Nephron (organoid): ENCODE results near the gene TYROBP.
"Not testable (repeated sequence)": the region's sequence is repeated elsewhere in the genome, so short reads cannot be mapped to it uniquely, and the experiment has no call there.

Experiments used
- H3K27ac Mint-ChIP-seq, 3 experiments: 2 replicates each; pipeline ENCODE4 v1.8.0; 2020; ENCODE audit warnings: mixed read lengths in 3 of 3, mild to moderate bottlenecking in 2 of 3, moderate library complexity in 1 of 3
- H3K27me3 Mint-ChIP-seq: 2 replicates; pipeline ENCODE4 v1.8.0; 2021; ENCODE audit warnings: low read depth, mild to moderate bottlenecking, moderate library complexity, mixed read lengths
- H3K36me3 Mint-ChIP-seq: 2 replicates; pipeline ENCODE4 v1.8.0; 2020; ENCODE audit warnings: low read depth, mixed read lengths
- H3K4me1 Mint-ChIP-seq: 2 replicates; pipeline ENCODE4 v1.8.0; 2020; ENCODE audit warnings: mixed read lengths
- H3K4me3 Mint-ChIP-seq, 3 experiments: 2 replicates each; pipeline ENCODE4 v1.8.0; 2020; ENCODE audit warnings: mild to moderate bottlenecking in 3 of 3, mixed read lengths in 3 of 3, moderate library complexity in 2 of 3
- H3K9me3 Mint-ChIP-seq: 2 replicates; pipeline ENCODE4 v1.8.0; 2020; ENCODE audit warnings: mixed read lengths
- CTCF ChIP-seq, 3 experiments: fragments of 200-600 bp; sonication (generic); IDR thresholded peaks; one replicate each; pipeline ENCODE4 v1.5.0; 2021; ENCODE audit warnings: antibody characterized with exemption in 3 of 3; ENCODE audit not compliant: unreplicated experiment in 3 of 3

TYROBP gene

DNA sequence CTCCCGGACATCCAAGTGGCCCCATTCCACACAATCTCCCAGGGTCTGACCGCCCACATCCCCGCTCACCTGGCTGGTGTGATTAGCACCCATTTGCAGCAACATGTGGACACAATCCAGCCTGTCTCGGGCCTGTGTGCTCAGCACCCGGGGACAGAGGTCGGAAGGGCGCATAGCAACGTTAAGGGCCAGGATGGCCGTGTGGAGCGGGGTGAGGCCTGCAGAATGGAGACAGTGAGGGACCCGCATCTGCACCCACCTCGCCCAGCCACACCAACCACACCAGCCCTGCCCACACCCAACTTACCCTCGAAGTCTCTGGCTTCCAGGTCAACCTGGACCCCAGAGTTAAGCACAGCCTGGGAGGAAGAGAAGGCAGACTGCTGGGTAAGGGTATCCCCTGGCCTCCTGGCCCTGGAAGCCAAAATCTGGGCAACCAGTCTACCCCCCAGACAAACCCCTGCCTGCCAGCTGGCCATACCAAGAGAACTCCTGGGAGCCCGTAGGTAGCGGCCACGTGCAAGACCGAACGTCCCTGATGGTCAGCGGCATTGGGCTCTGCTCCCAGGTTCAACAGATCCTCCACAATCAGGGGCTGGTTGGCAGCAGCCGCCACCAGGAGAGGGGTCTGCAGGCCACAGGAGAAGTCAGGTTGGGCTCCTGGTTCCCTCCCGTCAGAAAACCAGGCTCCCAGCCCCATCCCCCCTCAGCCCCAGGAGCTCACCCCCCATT, 12.0 kb downstream of the TYROBP start:
- Mint-ChIP-seq H3K27me3 (no peaks in the 10 kb centered on the region), H3K4me3 (peak overlapping the region in 2 of 3 experiments; percentile 43 to 62), H3K4me1 (peaks cover 4% of the 10 kb centered on the region), H3K36me3 (peaks cover 11% of the 10 kb centered on the region), H3K27ac (no peak overlapping the region), H3K9me3 (no peaks in the 10 kb centered on the region)
- TF ChIP-seq CTCF (IDR thresholded peaks at IDR 0.05; ENCODE audit: unreplicated experiment in 3 of 3), result no peak

DNA sequence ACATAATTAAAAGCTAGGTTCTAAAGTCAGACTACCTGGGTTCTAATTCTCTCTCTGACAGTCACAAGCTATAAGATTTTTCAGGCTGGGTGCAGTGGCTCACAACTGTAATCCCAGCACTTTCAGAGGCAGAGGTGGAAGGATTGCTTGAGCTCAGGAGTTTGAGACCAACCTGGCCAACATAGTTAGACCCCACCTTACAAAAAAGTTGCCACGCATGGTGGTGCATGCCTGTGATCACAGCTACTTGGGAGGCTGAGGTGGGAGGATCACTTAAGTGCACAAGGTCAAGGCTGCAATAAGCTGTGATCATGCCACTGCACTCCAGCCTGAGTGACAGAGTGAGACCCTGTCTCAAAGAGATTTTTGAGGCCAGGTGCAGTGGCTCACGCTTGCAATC, 13.8 kb downstream of the TYROBP start:
- H3K9me3 Mint-ChIP-seq, result no peaks in the 10 kb centered on the region
- H3K27ac Mint-ChIP-seq, result no peak overlapping the region
- H3K36me3 Mint-ChIP-seq, result peaks cover 24% of the 10 kb centered on the region
- no peak overlapping the region for H3K4me3 Mint-ChIP-seq
- no peak for TF ChIP-seq CTCF (IDR thresholded peaks at IDR 0.05; ENCODE audit: unreplicated experiment in 3 of 3)
- H3K4me1 Mint-ChIP-seq, result peaks cover 4% of the 10 kb centered on the region
- no peaks in the 10 kb centered on the region for H3K27me3 Mint-ChIP-seq

DNA sequence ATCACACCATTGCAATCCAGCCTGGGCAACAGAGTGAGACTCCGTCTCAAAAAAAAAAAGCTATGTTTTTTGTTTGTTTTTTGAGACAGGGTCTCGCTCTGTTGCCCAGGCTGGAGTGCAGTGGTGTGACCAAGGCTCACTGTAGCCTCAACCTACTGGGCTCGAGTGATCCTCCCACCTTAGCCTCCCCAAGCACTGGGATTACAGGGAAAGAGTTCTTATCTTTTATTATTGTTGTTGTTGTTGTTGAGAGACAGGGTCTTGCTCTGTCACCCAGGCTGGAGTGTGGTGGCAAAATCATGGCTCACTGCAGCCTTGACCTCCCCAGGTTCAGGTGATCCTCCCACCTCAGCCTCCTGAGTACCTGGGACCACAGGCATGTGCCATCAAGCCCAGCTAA, 16.3 kb downstream of the TYROBP start:
- H3K27ac Mint-ChIP-seq, H3K4me3 Mint-ChIP-seq, H3K4me1 Mint-ChIP-seq: not testable (repeated sequence)

DNA sequence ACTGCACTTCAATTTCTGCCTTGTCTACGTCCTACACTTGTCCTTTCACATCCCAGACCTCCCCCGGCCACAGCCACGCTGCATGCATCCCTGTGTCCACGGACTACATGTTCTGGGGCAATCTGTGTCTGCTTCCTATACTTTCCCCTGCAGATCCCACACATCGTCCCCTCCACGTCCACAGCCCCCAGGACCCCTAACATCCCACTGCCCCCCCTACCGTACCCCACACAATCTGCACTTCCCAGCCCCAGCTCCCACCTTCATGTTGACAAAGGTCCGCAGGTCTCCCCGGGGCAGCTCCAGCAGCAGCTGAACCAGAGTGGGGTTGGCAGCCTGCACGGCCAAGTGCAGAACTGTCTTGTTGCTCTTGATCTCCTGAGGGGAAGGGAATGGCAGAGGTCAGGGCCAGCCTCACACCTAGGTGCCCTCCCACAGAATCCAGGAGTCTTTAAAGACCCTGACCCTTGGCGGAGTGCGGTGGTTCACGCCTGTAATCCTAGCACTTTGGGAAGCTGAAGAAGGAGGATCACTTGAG, 17.9 kb downstream of the TYROBP start:
- Mint-ChIP-seq H3K4me1 (no peaks in the 10 kb centered on the region), H3K9me3 (no peaks in the 10 kb centered on the region), H3K27ac (no peak overlapping the region), H3K4me3 (no peak overlapping the region), H3K27me3 (peaks cover 6% of the 10 kb centered on the region), H3K36me3 (peaks cover 35% of the 10 kb centered on the region)
- TF ChIP-seq CTCF (IDR thresholded peaks at IDR 0.05; ENCODE audit: unreplicated experiment in 3 of 3), result no peak

More for the DNA sequence above, 16.3 kb downstream of the TYROBP start:
- H3K36me3 Mint-ChIP-seq, result peaks cover 39% of the 10 kb centered on the region
- not testable (repeated sequence) for H3K9me3 Mint-ChIP-seq, H3K27me3 Mint-ChIP-seq

- peaks cover 35% of the 10 kb centered on the region for H3K36me3 Mint-ChIP-seq
- H3K27ac Mint-ChIP-seq, result no peak overlapping the region
Measured at GRCh38 chr19:35889370-35890112, 18.6 kb downstream of the TYROBP start.

More at GRCh38 chr19:35889370-35890112, 18.6 kb downstream of the TYROBP start:
- H3K4me3 Mint-ChIP-seq, result no peak overlapping the region
- no peaks in the 10 kb centered on the region for H3K9me3 Mint-ChIP-seq
- H3K27me3 Mint-ChIP-seq, result peaks cover 6% of the 10 kb centered on the region
- H3K4me1 Mint-ChIP-seq, result no peaks in the 10 kb centered on the region
- no peak for TF ChIP-seq CTCF (IDR thresholded peaks at IDR 0.05; ENCODE audit: unreplicated experiment in 3 of 3)
